Upper lobe of left lung (tissue), 6 donors: ENCODE data around the gene HLA-DPB1. TPM values are rescaled to one million over a fixed set of nuclear protein-coding genes. Genes with fewer than 3 reads are reported as not detected.

Experiments
- ATAC-seq, 2 donors: fragments of 200-7000 bp; cut with Tn5 transposase; one replicate each; pipeline ENCODE4 v1.9.1; 2022; ENCODE audit warnings: mild to moderate bottlenecking in 2 of 2, moderate library complexity in 2 of 2; ENCODE audit not compliant: low FRiP score in 2 of 2
- DNase-seq, 2 donors: peaks; one replicate each; pipeline ENCODE4 v3.0.0-alpha.2; 2019 to 2020
- H3K27ac ChIP-seq, 4 donors: fragments of 200-600 bp; sonication (generic); one replicate each; pipeline ENCODE4 v1.5.1; 2016 to 2019
- H3K27me3 ChIP-seq, 4 donors: fragments of 200-600 bp; sonication (generic); one replicate each; pipeline ENCODE4 v1.5.1; 2017 to 2019
- H3K36me3 ChIP-seq, 4 donors: fragments of 200-600 bp; sonication (generic); one replicate each; pipeline ENCODE4 v1.5.1; 2016 to 2019
- H3K4me1 ChIP-seq, 4 donors: fragments of 200-600 bp; sonication (generic); one replicate each; pipeline ENCODE4 v1.5.1; 2018 to 2019
- H3K4me3 ChIP-seq, 4 donors: fragments of 200-600 bp; sonication (generic); one replicate each; pipeline ENCODE4 v1.5.1; 2017 to 2019; ENCODE audit warnings: mild to moderate bottlenecking in 2 of 4, moderate library complexity in 1 of 4
- H3K9me3 ChIP-seq, 4 donors: fragments of 200-600 bp; sonication (generic); one replicate each; pipeline ENCODE4 v1.5.1; 2018 to 2019
- CTCF ChIP-seq, 6 experiments: fragments of 450-650 bp in 4 of 6; fragments of 200-600 bp in 2 of 6; sonication (generic) in 2 of 6; IDR thresholded peaks; one replicate each; pipeline ENCODE4 v1.5.1; 2016 to 2019; ENCODE audit warnings: antibody characterized with exemption in 6 of 6
- EP300 ChIP-seq, 4 donors: sonication (generic); formaldehyde crosslinking; IDR thresholded peaks; one replicate each; pipeline ENCODE4 v1.5.1; 2017; ENCODE audit warnings: antibody characterized with exemption in 4 of 4, control low read depth in 2 of 4
- POLR2A ChIP-seq, 4 donors: fragments of 450-650 bp; IDR thresholded peaks; one replicate each; pipeline ENCODE4 v1.5.1; 2016 to 2017; ENCODE audit warnings: antibody characterized with exemption in 4 of 4, mild to moderate bottlenecking in 2 of 4
- POLR2AphosphoS5 ChIP-seq, 2 donors: sonication (generic); formaldehyde crosslinking; IDR thresholded peaks; one replicate each; pipeline ENCODE4 v1.5.1; 2017; ENCODE audit warnings: antibody characterized with exemption in 2 of 2
- WGBS, 2 donors: methylation state at CpG; one replicate each; pipeline ENCODE4 v1.1.5; 2017 to 2018; 5-methylcytosine and 5-hydroxymethylcytosine counted together
- total RNA-seq, 6 donors: library from RNA; depleted of rRNA in 4 of 6; stranded (reverse); fragments of >200 nt in 4 of 6; gene quantifications; one replicate each; pipeline versions ENCODE4 v1.1.0 to v1.2.1, GENCODE V29; 2016 to 2021
- donor health status: DM: no; HTN: no; CAD: no; lungs with moderate emphysema.
- donor health status: DM: no; HTN: yes; CAD: no; lungs with severe emphysema.

The HLA-DPB1 gene
- total RNA-seq, 6 donors from 2014 or later: 194 to 697 (median 373) TPM

GRCh38 chr6:33117811-33118277, 42.1 kb downstream of the HLA-DPB1 start:
- TF ChIP-seq POLR2A (IDR thresholded peaks at IDR 0.05) (no peak), CTCF (IDR thresholded peaks at IDR 0.05) (no peak), EP300 (IDR thresholded peaks at IDR 0.05) (no peak), POLR2AphosphoS5 (IDR thresholded peaks at IDR 0.05) (no peak)
- H3K4me3 ChIP-seq: no peak overlapping the region
- DNase-seq: no peak
- WGBS, 2 donors: 14 to 16% methylated on average over 9 of the region's 9 CpGs
- H3K4me1 ChIP-seq: peaks cover 0 to 10% (median 3%) of the 10 kb centered on the region in 4 donors
- peaks cover 0 to 20% (median 10%) of the 10 kb centered on the region in 4 donors for H3K27me3 ChIP-seq
- ATAC-seq: no peak
- H3K9me3 ChIP-seq: no peaks in the 10 kb centered on the region
- no peaks in the 10 kb centered on the region for H3K36me3 ChIP-seq
- H3K27ac ChIP-seq: no peak overlapping the region

GRCh38 chr6:33118525-33119123, 42.8 kb downstream of the HLA-DPB1 start:
- Histone ChIP-seq H3K27ac (no peak overlapping the region), H3K36me3 (no peaks in the 10 kb centered on the region), H3K4me3 (no peak overlapping the region), H3K9me3 (peaks cover 0 to 6% (median under 1%) of the 10 kb centered on the region in 4 donors), H3K27me3 (peaks cover 0 to 20% (median 10%) of the 10 kb centered on the region in 4 donors), H3K4me1 (peaks cover 0 to 10% (median 3%) of the 10 kb centered on the region in 4 donors)
- ATAC-seq (peak in 1 of 2 donors; percentile 64), DNase-seq (no peak)
- 0% methylated on average over 3 of the region's 3 CpGs for WGBS, 2 donors
- TF ChIP-seq CTCF (IDR thresholded peaks at IDR 0.05) (peak; percentile 69 to 88 (median 83)), EP300 (IDR thresholded peaks at IDR 0.05) (no peak)

GRCh38 chr6:33120001-33120400, 44.2 kb downstream of the HLA-DPB1 start:
- Histone ChIP-seq H3K36me3 (no peaks in the 10 kb centered on the region), H3K4me1 (peaks cover 0 to 10% (median 3%) of the 10 kb centered on the region in 4 donors), H3K9me3 (peaks cover 0 to 11% (median 5%) of the 10 kb centered on the region in 4 donors), H3K4me3 (no peak overlapping the region), H3K27ac (no peak overlapping the region), H3K27me3 (peaks cover 0 to 20% (median 10%) of the 10 kb centered on the region in 4 donors)
- TF ChIP-seq POLR2AphosphoS5 (IDR thresholded peaks at IDR 0.05): no peak
- no peak for TF ChIP-seq EP300 (IDR thresholded peaks at IDR 0.05)
- TF ChIP-seq POLR2A (IDR thresholded peaks at IDR 0.05): no peak
- no peak for TF ChIP-seq CTCF (IDR thresholded peaks at IDR 0.05)
- DNase-seq (no peak), ATAC-seq (no peak)
- WGBS, 2 donors: 57 to 72% methylated on average over 3 of the region's 3 CpGs

GRCh38 chr6:33123181-33123580, 47.4 kb downstream of the HLA-DPB1 start:
- TF ChIP-seq CTCF (IDR thresholded peaks at IDR 0.05): peak in 1 of 6 experiments; percentile 9
- TF ChIP-seq EP300 (IDR thresholded peaks at IDR 0.05): no peak
- Histone ChIP-seq H3K36me3 (no peaks in the 10 kb centered on the region), H3K9me3 (peaks cover 0 to 11% (median 5%) of the 10 kb centered on the region in 4 donors), H3K27ac (no peak overlapping the region), H3K4me3 (no peak overlapping the region), H3K27me3 (peaks cover 0 to under 1% (median 0%) of the 10 kb centered on the region in 4 donors), H3K4me1 (no peaks in the 10 kb centered on the region)
- 82 to 87% methylated on average over 6 of the region's 6 CpGs for WGBS, 2 donors
- DNase-seq (no peak), ATAC-seq (no peak)
